A549 (cell line): ENCODE results near the gene CHST15.

ENCODE experiments used
- NR3C1 ChIP-seq: fragments of >200 bp; sonication (Bioruptor Twin); formaldehyde crosslinking; IDR thresholded peaks from 3 replicates; pipeline ENCODE4 v1.6.1; 2017
- RNF2 ChIP-seq: fragments of 200-600 bp; sonication (generic); IDR thresholded peaks from 2 replicates; pipeline ENCODE4 v1.6.1; 2016; ENCODE audit warnings: low read depth, mild to moderate bottlenecking, antibody characterized with exemption, moderate library complexity, borderline replicate concordance
- TF ChIP-seq, protein P1 (sequence below): fragments of 200-600 bp; sonication (generic); IDR thresholded peaks from 2 replicates; pipeline ENCODE4 v1.6.1; 2016; ENCODE audit warnings: antibody characterized with exemption, mild to moderate bottlenecking, moderate library complexity
- TF ChIP-seq, protein P2 (sequence below): fragments of 450-650 bp; IDR thresholded peaks from 2 replicates; pipeline ENCODE4 v1.6.1; 2014; ENCODE audit warnings: antibody characterized with exemption

DNA sequence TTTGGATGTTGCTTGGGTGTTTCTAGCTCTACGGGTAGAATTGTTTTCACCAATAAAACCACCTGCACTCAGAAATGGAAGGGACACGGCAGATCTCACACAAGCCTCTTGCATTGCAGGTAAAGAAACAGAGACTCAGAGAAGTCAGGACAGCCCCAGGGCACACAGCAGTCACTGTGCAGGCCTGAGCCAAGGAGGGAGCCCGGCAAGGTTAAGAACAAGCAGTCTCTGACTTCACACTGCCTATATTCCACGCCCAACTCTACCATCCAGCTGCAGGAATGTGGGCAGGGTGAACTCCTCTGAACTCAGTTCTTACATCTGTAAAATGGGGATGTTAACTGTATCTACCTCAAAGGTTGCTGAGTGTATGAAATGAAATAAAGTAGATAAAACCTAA, 15.4 kb downstream of the CHST15 start:
- no peak for TF ChIP-seq NR3C1
- no peak for TF ChIP-seq RNF2
- TF ChIP-seq, protein P1, sequence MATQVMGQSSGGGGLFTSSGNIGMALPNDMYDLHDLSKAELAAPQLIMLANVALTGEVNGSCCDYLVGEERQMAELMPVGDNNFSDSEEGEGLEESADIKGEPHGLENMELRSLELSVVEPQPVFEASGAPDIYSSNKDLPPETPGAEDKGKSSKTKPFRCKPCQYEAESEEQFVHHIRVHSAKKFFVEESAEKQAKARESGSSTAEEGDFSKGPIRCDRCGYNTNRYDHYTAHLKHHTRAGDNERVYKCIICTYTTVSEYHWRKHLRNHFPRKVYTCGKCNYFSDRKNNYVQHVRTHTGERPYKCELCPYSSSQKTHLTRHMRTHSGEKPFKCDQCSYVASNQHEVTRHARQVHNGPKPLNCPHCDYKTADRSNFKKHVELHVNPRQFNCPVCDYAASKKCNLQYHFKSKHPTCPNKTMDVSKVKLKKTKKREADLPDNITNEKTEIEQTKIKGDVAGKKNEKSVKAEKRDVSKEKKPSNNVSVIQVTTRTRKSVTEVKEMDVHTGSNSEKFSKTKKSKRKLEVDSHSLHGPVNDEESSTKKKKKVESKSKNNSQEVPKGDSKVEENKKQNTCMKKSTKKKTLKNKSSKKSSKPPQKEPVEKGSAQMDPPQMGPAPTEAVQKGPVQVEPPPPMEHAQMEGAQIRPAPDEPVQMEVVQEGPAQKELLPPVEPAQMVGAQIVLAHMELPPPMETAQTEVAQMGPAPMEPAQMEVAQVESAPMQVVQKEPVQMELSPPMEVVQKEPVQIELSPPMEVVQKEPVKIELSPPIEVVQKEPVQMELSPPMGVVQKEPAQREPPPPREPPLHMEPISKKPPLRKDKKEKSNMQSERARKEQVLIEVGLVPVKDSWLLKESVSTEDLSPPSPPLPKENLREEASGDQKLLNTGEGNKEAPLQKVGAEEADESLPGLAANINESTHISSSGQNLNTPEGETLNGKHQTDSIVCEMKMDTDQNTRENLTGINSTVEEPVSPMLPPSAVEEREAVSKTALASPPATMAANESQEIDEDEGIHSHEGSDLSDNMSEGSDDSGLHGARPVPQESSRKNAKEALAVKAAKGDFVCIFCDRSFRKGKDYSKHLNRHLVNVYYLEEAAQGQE, result no peak
- TF ChIP-seq, protein P2, sequence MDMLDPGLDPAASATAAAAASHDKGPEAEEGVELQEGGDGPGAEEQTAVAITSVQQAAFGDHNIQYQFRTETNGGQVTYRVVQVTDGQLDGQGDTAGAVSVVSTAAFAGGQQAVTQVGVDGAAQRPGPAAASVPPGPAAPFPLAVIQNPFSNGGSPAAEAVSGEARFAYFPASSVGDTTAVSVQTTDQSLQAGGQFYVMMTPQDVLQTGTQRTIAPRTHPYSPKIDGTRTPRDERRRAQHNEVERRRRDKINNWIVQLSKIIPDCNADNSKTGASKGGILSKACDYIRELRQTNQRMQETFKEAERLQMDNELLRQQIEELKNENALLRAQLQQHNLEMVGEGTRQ, result no peak
